NCI-H82 treated with DMSO at 0.1 percent for 48 hours (cell line): ENCODE measurements around the gene NELFE.
"Not testable (repeated sequence)": the region's sequence is repeated elsewhere in the genome, so short reads cannot be mapped to it uniquely, and the experiment has no call there.

Experiments used
- DNase-seq: peaks from one replicate; lab custom pipeline; 2025; ENCODE audit not compliant: unreplicated experiment; lab: John Stamatoyannopoulos, UW

The NELFE gene, protein sequence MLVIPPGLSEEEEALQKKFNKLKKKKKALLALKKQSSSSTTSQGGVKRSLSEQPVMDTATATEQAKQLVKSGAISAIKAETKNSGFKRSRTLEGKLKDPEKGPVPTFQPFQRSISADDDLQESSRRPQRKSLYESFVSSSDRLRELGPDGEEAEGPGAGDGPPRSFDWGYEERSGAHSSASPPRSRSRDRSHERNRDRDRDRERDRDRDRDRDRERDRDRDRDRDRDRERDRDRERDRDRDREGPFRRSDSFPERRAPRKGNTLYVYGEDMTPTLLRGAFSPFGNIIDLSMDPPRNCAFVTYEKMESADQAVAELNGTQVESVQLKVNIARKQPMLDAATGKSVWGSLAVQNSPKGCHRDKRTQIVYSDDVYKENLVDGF

DNA sequence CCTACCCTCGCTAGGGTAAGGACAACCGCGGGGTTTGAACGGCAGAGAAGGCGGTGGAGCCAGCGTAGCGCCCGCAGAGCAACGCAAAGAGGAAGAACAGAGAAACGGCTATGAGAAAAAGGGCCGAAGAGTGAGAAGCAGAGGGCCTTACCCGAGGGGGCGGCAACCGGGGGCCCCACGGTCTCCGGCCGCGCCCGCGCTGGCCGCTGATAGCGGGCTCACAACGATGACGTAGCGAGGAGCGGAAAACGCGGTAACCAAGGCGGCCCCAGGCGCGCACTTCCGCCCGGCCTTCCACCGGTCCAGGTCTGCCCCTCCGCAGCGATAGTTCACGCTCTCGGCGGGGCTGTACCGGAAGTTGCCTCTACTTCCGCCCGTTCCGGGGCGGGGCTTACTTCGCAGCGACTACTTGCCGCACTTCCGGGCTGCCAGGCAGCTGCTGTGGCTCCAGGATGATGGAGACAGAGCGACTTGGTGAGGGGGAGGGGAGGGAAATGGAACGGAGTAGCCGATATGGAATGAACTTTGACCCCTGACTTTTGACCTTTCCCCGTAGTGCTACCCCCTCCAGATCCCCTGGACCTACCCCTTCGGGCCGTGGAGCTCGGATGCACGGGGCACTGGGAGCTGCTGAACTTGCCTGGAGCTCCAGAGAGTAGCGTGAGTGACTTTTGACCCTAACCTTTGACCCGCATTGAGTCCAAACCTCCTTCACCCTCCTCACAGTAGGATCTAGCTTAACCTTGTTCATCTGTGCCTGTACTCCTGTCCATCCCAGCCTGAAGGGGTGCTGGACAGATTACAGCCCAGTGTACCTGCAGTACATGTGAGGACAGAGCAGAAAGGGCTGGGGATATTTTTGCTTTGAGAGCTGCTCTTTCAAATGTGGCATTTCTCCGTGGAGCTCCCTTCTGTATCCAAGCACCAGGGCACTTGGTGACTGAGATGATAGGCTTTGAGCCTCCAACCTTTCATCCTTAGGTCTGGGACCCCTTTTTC lies at the start of gene NELFE, which contains the start of gene SKIC2:
TSS of gene NELFE (minus strand) at position 231 of the 999 bp plus-strand sequence. CDS start 525 bp downstream, outside the sequence.
TSS of gene SKIC2 (plus strand) at position 435 of the 999 bp plus-strand sequence. CDS start at position 453, 18 bp downstream.
- DNase-seq: peak; percentile 93

DNA sequence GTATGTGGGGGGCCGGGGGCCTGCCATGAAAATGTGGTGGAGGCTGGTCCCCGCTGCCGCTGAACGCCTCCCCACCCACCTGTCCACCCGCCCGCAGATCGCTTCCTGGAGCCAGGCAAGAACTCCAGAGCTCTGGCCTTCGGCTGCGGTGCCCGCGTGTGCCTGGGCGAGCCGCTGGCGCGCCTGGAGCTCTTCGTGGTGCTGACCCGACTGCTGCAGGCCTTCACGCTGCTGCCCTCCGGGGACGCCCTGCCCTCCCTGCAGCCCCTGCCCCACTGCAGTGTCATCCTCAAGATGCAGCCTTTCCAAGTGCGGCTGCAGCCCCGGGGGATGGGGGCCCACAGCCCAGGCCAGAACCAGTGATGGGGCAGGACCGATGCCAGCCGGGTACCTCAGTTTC lies 49.3 kb upstream of the NELFE start:
- not testable (repeated sequence) for DNase-seq

DNA sequence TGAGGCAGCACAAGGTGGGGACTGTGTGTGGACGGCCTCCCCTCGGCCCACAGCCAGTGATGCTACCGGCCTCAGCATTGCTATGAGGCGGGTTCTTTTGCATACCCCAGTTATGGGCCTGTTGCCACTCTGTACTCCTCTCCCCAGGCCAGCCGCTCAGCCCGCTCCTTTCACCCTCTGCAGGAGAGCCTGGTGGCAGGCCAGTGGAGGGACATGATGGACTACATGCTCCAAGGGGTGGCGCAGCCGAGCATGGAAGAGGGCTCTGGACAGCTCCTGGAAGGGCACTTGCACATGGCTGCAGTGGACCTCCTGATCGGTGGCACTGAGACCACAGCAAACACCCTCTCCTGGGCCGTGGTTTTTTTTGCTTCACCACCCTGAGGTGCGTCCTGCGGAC lies 48.3 kb upstream of the NELFE start:
- DNase-seq: not testable (repeated sequence)

DNA sequence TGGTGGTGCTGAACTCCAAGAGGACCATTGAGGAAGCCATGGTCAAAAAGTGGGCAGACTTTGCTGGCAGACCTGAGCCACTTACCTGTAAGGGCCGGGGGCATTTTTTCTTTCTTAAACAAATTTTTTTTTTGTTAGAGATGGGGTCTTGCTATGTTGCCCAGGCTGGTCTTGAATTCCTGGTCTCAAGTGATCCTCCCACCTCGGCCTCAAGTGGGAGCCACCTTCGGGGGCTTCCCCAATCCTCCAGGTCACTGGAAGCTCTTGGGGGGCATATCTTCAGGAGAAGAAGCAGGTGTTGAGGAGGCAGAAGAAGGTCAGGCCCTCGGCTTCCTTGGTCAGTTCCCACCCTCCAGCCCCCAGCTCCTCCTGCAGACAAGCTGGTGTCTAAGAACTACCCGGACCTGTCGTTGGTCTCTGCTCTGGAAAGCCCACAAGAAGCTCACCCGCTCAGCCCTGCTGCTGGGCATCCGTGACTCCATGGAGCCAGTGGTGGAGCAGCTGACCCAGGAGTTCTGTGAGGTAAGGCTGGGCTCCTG lies 47.3 kb upstream of the NELFE start:
- not testable (repeated sequence) for DNase-seq

DNA sequence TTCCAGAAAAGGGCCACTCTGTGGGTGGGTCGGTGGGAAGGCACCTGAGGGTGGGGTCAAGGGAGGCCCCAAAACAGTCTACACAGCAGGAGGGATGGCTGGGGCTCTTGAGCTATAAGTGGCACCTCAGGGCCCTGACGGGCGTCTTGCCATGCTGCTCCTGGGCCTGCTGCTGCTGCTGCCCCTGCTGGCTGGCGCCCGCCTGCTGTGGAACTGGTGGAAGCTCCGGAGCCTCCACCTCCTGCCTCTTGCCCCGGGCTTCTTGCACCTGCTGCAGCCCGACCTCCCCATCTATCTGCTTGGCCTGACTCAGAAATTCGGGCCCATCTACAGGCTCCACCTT lies 46.7 kb upstream of the NELFE start:
- not testable (repeated sequence) for DNase-seq

DNA sequence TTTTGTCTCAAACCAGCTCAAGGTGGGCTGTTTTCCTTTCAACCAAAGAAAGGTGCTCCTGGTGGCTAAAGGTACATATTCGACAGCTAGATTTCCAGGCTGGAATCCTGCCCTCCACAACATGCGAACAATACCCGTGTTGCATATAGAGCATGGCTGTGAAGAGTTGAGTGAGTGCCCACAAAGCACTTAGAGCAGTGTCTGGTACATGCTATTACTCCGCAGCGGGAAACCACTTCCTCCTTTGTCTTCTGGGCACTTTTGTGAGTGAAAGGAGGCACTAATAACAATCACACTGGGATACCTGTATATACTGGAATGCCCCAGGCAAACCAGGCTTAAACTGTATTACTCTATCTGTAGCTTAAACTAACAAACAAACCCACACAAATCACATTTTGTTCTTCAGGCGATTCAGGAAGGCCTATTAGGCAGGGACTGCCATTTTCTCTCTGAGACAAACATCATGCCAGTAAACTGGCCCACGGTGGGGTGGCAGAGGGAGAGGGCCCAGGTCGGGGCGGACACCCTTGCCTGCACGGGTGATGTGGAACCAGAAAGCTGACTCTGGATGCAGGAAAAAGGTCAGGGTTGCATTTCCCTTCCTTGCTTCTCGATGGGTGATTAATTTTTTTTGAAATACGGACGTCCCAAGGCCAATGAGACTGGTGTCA lies 46.2 kb upstream of the NELFE start:
- DNase-seq: not testable (repeated sequence)

DNA sequence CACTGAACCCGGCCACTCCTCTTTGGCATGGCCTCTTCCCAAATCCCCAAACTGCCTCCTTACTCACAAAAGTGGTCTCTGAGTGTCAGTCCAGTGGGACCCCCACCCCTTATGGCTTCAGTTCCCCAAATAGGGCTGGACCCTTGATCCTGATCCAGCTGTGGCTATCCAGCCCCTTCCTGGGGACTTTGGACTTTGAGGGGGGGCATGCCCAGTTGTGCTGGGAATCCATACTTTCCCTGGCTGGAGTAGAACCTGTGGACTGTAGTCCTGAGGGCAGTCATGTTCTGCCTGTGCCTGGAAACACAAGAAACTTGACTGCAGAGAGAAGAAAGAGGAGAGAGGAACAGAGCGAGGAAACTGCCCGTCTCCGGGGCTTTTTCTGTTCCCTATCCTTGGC lies 45.6 kb upstream of the NELFE start:
- not testable (repeated sequence) for DNase-seq

DNA sequence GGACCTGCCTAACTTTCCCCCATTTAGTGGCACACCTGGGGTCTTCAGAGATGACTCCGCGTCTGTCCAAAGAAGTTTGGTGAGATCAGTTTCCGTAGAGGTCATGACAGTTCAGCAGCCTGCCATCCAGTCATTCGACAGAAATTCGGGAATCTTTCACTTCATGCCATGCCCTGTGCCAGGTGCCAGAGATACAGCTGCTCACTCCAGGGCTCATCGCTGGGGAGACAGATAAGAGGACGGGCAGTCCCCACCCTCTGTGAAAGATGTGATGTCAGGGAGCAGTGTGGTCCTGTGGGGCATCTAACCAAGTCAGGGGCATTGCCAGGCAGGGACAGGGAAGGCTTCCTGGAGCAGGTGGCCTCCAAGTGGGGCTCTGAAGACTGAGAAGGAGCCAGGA lies 44.5 kb upstream of the NELFE start:
- not testable (repeated sequence) for DNase-seq

DNA sequence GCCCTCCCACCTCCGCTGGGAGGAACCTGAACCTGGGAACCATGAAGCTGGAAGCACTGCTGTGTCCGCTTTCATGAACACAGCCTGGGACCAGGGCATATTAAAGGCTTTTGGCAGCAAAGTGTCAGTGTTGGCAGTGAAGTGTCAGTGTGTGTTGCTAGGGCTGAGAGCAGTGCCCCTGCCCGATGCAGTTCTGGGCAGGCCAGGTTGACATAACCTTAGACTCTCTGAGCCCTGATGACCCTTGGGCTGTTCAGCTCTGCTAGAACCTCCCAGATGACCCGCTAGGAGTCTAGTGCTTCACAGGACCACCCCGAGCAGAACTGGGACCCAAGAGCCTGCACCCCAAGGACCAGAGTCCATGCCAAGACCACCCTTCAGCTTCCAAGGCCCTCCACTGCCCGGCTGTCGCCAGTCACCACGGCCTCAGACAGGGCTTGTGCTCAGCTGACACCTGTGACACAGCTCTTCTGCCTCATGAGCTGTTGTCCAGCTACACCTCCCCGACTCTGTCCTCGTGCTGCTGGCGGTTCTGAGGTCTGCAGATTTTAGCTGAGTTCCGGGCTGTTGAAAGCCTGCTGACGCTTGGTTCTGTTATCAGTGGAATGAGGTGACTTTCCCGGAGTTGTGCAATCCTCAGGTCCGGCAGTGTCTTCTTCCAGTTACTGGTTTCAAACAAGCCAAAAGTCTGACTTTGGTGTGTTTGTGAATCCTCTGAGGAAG lies 43.9 kb upstream of the NELFE start:
- DNase-seq: not testable (repeated sequence)

DNA sequence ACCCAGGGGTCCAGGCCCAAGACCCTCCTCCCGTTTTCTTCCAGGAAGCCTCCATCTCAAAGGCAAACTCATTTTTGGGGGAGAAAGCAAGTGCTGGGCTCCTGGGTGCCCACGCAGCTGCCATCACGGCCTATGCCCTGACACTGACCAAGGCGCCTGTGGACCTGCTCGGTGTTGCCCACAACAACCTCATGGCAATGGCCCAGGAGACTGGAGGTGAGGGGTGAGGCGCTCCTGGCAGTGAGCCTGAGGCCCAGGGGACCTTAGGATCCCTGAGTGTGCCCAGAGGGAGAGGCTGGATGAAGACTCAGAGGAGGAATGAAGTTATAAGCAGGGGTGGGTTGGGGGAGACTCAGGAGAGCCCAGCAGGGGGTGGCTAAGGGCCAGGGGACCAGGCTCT lies 37.6 kb upstream of the NELFE start:
- DNase-seq: not testable (repeated sequence)

DNA sequence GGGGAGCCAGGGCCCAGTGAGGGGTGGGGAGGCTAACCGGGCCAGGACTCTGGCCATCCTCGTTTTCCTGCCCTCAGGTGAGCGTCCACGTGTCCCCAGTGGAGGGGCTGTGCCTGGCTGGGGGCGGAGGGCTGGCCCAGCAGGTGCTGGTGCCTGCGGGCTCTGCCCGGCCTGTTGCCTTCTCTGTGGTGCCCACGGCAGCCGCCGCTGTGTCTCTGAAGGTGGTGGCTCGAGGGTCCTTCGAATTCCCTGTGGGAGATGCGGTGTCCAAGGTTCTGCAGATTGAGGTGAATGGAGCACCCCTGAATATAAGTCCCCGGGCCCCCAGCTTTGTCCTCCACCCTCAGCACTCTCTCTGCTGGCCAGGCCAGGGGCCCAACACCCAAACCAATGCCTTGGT lies 35.6 kb upstream of the NELFE start:
- DNase-seq: not testable (repeated sequence)

DNA sequence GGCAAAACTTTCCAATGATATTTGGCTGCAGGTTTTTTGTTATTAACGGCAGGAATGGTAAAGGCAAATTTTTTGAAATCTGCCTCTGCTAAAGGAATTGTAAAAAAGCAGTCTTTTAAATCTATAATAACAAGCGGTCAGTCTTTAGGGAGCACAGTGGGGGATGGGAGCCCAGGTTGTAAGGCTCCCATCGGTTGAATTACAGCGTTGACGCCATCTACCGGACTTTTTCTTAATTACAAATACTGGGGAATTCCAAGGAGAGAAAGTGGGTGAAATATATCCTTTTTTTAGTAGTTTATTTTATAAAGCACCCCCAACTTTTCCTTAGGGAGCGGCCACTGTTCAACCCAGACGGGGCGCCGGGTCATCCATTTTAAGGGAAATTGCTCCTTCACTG lies 30.6 kb upstream of the NELFE start:
- DNase-seq: not testable (repeated sequence)

DNA sequence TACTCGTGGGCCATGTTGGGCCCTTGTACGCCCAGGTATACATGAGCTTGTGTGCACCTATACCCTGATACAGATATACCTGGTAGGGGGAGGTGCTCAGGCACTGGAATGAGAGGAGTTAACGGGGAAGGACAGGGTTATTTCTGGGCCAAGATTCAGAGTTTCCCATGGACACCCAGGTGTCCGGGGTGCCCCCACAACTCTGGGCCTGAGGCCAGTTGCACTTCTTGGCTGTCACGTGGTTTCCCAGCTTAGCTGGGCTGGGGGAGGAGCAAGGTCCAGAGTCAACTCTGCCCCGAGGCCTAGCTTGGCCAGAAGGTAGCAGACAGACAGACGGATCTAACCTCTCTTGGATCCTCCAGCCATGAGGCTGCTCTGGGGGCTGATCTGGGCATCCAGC lies 23.0 kb upstream of the NELFE start, which contains the start of gene C4A:
TSS of gene C4A (plus strand) at position 314 of the 400 bp plus-strand sequence. CDS start at position 365, 51 bp downstream.
- DNase-seq: not testable (repeated sequence)

DNA sequence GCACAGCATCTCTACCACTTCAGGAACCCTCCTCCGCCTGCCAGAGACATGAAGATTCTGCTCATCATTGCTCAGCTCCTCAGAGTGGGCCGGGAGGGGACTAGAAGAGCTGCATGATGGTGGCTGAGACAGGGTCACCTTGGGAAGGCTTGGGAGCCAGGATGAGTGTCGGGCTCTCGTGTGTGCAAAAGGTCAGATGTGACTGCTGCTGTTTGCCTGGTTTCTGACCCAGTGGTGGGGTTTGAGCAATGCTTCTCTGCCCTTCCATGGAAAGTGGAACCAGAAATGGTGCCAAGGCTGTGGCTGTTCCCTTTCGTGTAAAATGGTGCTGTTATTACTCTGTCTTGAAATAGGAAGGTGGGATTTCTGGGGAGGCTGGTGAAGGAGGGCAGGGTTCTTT lies 22.2 kb upstream of the NELFE start:
- DNase-seq: not testable (repeated sequence)

DNA sequence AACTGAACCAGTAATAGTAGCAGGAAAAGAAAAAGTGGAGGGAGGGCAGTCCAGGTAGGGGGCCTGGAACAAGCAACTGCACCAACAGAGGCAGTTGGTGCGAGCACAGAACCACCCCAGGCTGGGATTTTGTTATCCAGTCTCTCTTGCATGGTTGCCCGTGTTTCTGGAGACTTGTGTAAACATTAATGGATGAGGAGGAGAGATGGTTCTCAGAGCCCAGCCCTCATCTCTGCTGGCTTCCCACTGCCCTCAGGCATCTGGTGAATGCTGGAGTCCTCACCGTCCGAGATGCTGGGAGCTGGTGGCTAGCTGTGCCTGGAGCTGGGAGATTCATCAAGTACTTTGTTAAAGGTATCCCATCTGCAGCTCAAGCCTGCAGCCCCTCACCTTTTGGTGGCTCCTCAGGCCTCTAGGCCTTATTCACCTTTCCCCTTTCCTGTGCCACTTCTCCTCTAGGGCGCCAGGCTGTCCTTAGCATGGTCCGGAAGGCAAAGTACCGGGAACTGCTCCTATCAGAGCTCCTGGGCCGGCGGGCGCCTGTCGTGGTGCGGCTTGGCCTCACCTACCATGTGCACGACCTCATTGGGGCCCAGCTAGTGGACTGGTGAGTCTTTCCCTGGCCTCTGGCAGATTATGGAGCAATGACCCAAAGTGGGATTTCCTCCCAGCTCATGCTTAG lies 21.6 kb upstream of the NELFE start:
- DNase-seq: not testable (repeated sequence)

DNA sequence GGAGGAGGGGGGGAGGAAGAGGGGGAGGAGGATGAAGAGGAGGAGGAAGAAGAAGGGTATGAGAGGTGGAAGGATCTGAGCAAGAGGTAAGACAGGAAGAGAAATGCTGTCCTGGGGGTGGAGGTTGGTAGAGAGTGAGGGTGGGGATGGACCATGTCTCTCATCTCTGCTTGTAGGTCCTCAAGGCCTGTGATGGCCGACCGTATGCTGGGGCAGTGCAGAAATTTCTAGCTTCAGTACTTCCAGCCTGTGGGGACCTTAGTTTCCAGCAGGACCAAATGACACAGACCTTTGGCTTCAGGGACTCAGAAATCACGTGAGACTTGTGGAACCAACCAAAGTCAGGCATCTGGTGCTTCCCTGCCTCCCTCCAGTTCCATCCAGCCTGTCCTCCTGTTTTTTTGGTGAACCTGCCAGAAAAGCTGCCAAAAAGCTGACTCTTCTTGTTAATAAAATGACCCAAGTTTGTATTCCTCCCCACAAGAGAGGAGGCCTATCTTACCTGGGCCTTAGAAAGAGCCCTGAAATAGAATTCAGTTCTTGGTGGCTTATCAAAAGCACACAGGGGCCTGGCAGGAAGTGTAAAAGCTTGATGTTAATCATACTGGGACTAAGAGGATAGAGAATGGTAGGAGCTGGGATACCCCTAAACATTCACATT lies 20.6 kb upstream of the NELFE start:
- DNase-seq: no peak

DNA sequence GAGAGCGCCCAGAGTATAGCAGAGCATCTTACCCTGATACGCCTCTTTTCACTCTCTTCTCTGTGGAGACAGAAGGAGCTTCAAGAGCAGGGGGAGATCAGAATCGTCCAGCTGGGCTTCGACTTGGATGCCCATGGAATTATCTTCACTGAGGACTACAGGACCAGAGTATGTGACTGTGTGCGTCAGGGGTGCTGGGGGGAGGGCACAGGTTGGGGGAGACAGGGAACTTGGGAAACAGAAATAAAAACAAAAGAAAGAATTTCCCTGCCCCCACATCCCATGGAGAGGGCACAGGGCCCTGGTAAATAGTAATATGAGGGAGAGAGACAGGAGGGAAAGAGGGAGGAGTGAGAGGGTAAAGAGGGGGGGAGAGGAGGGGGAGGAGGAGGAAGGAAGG lies 20.1 kb upstream of the NELFE start:
- DNase-seq: no peak

DNA sequence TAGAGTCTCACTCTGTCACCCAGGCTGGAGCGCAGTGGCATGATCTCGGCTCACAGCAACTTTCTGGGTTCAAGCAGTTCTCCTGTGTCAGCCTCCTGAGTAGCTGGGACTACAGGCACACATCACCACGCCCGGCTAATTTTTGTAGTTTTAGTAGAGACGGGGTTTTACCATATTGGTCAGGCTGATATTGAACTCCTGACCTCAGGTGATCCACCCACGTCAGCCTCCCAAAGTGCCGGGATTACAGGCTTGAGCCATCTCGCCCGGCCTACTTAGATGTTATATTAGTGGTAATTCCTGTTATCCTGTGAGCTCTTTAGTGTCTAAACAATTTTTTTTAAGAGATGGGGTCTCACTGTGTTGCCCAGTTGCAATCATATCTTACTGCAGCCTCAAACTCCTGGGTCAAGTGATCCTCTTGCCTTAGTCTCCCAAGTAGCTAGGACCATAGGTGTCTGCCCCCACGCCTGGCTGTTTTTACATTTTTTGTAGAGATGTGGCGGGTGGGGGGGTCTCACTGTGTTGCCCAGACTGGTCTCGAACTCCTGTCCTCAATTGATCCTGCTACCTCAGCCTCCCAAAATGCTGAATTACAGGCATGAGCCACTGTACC lies 19.2 kb upstream of the NELFE start:
- no peak for DNase-seq
